ENCODE results near the gene TBC1D3B. TPM values are rescaled to one million over a fixed set of nuclear protein-coding genes. Genes with fewer than 3 reads are reported as not detected.

The TBC1D3B gene
- polyA plus RNA-seq, 1 donor from 2014 or later: 0.84 TPM

DNA sequence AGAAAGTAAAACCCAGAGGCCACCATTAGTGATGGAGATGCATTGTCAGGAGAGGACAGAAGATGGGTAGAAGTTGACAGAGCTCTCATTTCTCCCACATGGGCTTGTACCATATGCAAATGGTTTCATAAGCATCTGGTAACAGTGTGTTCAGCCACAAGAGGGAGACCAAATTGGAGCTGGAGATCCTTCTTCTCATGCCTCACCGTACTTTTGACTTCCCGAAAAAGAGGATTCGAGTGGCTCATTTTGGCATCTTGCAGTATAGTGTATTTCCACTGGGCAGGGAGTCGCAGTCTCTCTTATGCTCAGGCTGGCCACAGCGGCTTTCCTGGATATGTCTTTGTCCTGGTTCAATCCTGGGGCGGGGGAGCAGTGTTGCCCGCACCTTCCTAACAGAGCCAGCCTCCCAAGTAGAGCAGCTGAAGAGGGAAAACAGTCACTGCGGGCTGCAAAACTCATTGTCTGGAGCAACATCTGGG, 23.8 kb downstream of the TBC1D3B start:
- Mint-ChIP-seq H3K27ac (no peak overlapping the region), H3K4me1 (peaks cover 8 to 15% (median 13%) of the 10 kb centered on the region in 3 donors), H3K27me3 (peaks cover 33% of the 10 kb centered on the region), H3K4me3 (no peak overlapping the region), H3K36me3 (no peaks in the 10 kb centered on the region), H3K9me3 (no peaks in the 10 kb centered on the region)

DNA sequence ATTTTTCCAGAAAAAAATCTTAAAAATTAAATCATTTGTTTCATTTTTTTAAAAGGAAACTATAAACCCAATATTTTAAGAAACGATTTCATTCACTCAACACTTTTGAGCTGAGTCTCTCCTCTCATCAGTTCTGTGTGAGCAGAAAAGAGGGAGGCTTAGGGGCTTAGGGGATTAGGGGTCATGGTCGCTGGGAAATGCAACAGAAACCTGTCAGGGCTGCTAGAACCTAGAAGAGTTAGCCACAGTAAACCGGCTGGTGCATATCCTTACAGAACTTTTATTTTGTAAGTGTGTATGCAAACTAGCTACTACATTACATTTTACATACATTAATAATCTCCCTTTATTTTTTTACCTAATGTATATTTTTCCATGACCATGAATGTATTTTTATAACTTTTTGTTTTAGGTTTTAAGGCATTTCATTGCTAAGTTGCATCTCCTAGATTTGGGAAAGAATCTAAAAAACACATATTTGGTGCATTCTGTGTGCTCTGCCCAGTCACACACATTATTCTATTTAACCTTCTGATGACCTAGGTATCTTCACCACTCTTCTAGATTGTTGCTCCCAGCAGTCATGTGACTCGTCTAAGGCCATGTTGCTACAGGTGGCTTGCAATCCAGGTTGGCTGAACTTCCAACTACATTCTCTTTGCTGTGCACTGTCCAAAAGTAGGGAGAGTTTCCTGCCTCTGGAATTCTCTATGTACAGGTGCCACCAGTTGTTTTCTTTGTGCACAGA, 24.4 kb downstream of the TBC1D3B start:
- H3K27me3 Mint-ChIP-seq: peaks cover 33% of the 10 kb centered on the region
- no peak overlapping the region for H3K27ac Mint-ChIP-seq
- H3K9me3 Mint-ChIP-seq: no peaks in the 10 kb centered on the region

DNA sequence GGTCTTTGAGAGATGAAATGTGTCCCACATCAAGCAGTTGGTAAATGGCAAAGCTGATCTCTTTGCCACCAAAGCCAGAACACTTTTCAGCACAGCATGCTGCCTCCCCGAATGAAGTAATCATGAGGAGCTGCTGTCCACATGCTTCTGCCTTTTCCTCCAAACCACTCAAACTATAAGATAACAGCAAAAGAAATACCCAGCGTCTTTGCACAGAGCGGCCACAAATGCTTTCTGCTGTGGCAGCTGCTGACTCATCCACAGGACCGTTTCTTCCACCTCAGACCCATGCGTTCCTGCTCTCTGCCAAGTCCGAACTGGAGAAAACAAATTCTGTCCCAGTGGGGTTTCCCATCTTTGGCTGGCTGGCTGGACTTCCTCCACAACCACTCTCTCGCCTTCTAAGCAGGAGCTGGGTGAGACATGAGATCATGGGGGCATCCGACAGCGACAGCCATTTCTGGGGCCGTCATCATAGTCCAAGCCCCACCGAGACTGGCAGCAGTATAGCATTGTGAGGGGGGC, 27.1 kb downstream of the TBC1D3B start:
- H3K36me3 Mint-ChIP-seq: no peaks in the 10 kb centered on the region
- H3K27me3 Mint-ChIP-seq: peaks cover 29% of the 10 kb centered on the region
- H3K4me1 Mint-ChIP-seq: peaks cover 8 to 15% (median 13%) of the 10 kb centered on the region in 3 donors
- no peak overlapping the region for H3K27ac Mint-ChIP-seq
- no peak overlapping the region for H3K4me3 Mint-ChIP-seq
- no peaks in the 10 kb centered on the region for H3K9me3 Mint-ChIP-seq

More for the DNA sequence above, 24.4 kb downstream of the TBC1D3B start:
- Mint-ChIP-seq H3K36me3 (no peaks in the 10 kb centered on the region), H3K4me3 (no peak overlapping the region), H3K4me1 (peaks cover 8 to 15% (median 13%) of the 10 kb centered on the region in 3 donors)

DNA sequence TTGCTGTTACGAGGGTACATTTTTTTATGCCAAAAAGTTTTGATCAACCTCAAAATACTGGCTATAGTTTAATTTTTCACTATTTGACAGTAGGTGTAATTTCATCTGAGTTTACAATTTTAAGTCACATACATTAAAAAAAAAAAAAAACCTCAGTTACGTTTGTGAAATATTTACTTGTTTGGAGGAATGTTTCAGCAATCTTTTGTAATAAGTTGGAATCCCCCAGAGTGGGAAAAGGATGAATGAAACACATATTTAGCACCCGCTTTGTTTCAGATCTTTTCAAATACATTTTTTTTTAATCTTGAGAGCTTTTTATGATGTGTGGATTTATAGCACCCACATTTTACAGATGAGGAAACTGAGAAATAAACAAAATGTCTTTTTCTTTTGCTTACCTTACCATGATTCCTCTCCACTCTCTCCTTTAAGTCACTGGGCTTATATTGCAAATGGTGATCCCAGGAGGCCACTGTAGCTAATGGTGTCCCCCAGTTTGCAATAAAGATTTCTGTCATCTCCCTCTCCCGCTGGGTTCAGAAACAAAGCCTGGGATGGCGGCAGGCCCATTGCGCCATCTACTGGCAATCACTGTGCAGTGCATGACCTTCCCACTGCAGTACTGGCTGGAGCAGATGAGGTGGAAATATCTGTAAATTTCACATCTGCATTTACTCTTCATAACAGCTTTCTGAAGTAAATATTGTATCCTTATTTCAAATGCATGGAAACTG, 27.7 kb downstream of the TBC1D3B start:
- no peaks in the 10 kb centered on the region for H3K36me3 Mint-ChIP-seq
- H3K4me3 Mint-ChIP-seq: no peak overlapping the region
- peaks cover 22% of the 10 kb centered on the region for H3K27me3 Mint-ChIP-seq
- H3K27ac Mint-ChIP-seq: no peak overlapping the region
- peaks cover 1 to 9% (median 8%) of the 10 kb centered on the region in 3 donors for H3K4me1 Mint-ChIP-seq
- no peaks in the 10 kb centered on the region for H3K9me3 Mint-ChIP-seq

DNA sequence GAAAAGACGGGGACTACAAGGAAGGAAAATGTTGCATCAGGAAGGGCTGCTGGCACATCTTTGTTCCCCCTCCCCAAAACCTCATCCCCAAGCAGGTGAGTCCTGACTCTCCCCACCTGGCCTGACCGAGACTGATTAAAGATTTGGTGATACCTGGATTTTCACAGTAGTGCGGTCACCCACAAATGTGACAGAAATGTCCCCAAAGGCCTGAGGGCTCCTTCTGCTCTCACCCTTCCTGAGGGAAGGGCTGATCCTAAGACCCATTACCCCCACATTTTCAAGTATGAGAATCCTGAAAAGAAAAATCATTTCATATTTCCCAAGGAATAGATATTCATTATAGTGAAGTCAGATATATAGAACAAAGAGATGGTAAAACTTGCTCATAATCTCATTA, 28.8 kb downstream of the TBC1D3B start:
- Mint-ChIP-seq H3K4me1 (peaks cover 0 to 7% (median 5%) of the 10 kb centered on the region in 3 donors), H3K27ac (no peak overlapping the region), H3K36me3 (no peaks in the 10 kb centered on the region), H3K27me3 (peaks cover 17% of the 10 kb centered on the region), H3K4me3 (no peak overlapping the region), H3K9me3 (no peaks in the 10 kb centered on the region)

DNA sequence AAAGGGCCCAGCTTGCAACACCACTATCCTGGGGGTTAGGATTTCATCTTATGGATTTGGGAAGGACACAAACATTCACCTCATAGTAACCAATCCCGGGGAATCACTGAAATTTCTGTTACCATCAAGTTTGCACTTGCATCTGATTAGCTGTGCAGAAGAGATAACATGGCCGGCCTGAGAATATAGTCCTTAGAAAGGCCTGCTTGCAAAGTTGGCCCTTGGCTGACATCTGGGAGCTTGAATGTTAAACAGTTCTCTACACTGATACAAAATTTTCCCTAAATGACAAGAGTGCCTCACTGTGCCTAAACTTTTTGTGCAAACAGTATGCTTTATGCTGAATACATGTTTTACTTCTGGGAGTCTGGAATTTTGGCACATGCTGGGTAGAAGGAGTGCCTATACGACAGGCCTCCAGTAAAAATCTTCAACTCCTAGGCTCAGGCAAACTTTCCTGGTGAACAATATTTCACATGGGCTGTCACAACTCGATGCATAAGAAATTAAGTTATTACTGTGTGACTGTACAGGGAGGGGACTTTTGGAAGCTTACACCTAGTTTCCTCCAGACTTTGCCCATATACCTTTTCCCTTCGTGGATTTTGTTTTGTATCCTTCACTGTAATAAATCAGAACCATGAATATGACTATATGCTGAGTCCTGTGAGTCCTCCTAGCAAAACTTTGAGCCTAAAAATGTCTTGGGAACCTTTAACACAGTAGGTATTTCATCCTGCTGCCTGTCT, 31.3 kb downstream of the TBC1D3B start:
- peaks cover 0 to 7% (median 5%) of the 10 kb centered on the region in 3 donors for H3K4me1 Mint-ChIP-seq
- no peak overlapping the region for H3K4me3 Mint-ChIP-seq
- no peaks in the 10 kb centered on the region for H3K9me3 Mint-ChIP-seq
- no peaks in the 10 kb centered on the region for H3K36me3 Mint-ChIP-seq
- peaks cover 13% of the 10 kb centered on the region for H3K27me3 Mint-ChIP-seq
- no peak overlapping the region for H3K27ac Mint-ChIP-seq

DNA sequence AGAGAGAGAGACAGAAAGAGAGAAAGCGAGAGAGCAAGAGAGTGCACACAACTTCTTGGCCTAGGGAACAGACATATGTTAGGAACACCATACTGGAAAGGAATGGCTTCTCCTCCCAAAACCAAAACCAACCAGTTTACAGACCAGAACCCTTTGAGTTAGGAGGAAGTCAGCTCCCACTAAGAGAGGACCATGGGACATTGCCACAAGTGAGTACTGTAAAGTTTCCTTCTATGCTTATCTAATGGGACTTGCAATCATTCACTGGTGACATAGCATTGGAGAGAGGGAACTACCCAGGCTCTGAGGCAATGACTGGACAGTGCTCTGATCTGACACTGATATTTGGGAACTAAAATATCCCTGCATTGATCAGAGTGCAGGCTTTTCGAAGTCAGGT, 32.4 kb downstream of the TBC1D3B start:
- no peak overlapping the region for H3K27ac Mint-ChIP-seq
- no peaks in the 10 kb centered on the region for H3K9me3 Mint-ChIP-seq
- peaks cover 0 to 5% (median 5%) of the 10 kb centered on the region in 3 donors for H3K4me1 Mint-ChIP-seq
- peaks cover 7% of the 10 kb centered on the region for H3K27me3 Mint-ChIP-seq
- H3K4me3 Mint-ChIP-seq: no peak overlapping the region
- no peaks in the 10 kb centered on the region for H3K36me3 Mint-ChIP-seq

DNA sequence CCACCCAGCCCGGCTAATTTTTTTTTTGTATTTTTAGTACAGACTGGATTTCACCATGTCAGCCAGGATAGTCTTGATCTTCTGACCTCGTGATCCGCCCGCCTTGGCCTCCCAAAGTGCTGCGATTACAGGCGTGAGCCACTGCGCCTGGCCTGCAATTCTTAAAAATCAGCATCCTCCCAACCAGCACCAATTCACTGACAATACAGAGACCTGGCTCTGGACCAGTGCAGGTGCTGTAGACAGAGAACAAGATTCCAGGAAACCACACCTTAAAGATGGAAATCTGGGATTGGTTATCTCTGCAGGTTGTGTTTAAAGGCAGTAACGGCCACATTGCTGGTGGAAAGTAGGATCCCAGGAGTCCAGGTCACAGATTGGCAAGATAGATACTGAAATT, 33.6 kb downstream of the TBC1D3B start:
- Mint-ChIP-seq H3K27ac (no peak overlapping the region), H3K27me3 (peaks cover 3% of the 10 kb centered on the region), H3K36me3 (peaks cover 4% of the 10 kb centered on the region), H3K4me3 (no peak overlapping the region), H3K4me1 (peaks cover 0 to 4% (median 0%) of the 10 kb centered on the region in 3 donors), H3K9me3 (peaks cover 0 to 1% (median 0%) of the 10 kb centered on the region in 3 donors)

DNA sequence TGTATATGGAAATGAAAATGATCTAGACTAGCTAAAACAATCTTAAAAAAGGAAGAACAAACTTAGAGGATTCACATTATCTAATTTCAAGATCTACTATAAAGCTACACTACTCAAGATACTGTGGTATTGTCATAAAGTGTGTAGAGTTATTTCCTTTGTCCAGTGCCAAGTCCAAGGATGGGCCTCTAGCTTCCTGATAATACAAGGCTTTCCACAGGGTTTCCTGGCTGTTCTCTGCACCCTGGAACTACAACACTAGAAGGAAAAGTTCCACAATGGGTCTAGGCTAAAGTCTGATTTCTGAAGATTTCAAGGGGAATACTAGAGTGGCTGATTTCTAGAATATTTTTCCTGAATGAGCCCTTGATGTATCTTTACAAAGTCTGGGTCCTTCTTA, 34.2 kb downstream of the TBC1D3B start:
- Mint-ChIP-seq H3K36me3 (peaks cover 4% of the 10 kb centered on the region), H3K9me3 (peaks cover 0 to 1% (median 0%) of the 10 kb centered on the region in 3 donors), H3K27me3 (peaks cover 3% of the 10 kb centered on the region), H3K4me3 (no peak overlapping the region), H3K4me1 (peaks cover 0 to 4% (median under 1%) of the 10 kb centered on the region in 3 donors), H3K27ac (no peak overlapping the region)

DNA sequence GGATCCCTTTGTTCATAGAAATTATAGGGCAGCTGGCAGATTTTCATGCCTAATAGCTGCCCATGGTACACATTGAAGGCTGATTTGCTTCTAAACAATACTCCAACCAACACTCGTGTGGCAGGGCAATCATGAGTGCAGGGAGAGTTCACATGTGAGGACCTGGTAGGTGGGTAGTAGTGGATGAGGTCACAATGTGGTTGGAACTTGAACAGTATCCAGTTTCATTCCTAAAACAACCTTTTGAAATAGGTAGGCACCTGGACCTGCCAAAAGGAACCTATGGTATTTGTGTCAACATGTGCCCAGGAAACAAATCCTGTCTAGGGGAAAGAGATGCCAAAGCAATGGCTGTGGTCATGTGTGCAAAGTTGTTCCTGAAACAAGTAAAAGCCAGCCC, 40.0 kb downstream of the TBC1D3B start:
- Mint-ChIP-seq H3K4me3 (peak overlapping the region in 2 of 4 donors; percentile 37 to 66), H3K27ac (peak overlapping the region in 1 of 3 donors; percentile 18), H3K27me3 (peaks cover 13% of the 10 kb centered on the region), H3K36me3 (peaks cover 4% of the 10 kb centered on the region), H3K9me3 (peaks cover 0 to 1% (median 0%) of the 10 kb centered on the region in 3 donors), H3K4me1 (peaks cover 36 to 46% (median 40%) of the 10 kb centered on the region in 3 donors)

DNA sequence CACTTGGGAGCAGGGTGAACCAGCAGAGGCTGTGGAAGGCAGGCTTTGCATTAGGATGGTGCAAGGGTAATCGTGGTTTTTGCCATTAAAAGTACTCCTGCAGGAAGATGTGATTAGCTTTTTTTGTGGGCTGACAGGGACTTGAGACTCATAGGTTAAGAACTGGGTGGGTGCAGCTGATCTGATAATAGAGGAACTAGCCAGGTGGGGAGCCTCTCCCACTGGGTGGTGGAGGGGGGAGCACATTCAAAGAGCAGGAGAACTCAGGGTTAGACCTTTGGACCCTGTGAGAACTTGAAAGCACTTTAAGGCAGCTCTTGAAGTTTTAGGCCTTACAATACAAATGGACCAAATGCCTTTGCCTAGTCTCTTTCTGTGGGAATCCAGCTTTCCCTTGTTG, 40.4 kb downstream of the TBC1D3B start:
- Mint-ChIP-seq H3K27ac (peak overlapping the region in 1 of 3 donors; percentile 18), H3K27me3 (peaks cover 13% of the 10 kb centered on the region), H3K4me3 (peak overlapping the region in 2 of 4 donors; percentile 37 to 66), H3K4me1 (peaks cover 37 to 48% (median 41%) of the 10 kb centered on the region in 3 donors), H3K36me3 (peaks cover 4% of the 10 kb centered on the region), H3K9me3 (peaks cover 0 to 1% (median 0%) of the 10 kb centered on the region in 3 donors)

DNA sequence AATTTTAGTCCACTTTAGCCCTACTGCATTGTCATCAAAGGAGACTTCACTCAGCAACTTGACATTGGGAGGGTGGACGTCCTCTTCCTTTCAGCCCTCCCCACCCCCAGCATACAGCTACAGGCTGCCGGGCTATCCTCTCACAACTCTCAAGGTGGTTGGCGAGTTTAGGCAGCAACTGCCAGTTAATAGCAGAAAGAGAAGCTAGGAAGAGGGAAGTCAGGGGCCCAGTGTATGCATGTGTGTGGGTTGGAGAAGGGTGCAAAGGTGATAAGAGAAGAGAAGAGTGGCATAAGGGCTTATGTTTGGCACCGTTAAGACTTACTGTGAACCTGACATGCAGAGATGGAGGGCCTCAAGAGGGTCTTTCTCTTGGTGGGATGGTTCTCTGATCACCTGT, 41.0 kb downstream of the TBC1D3B start:
- Mint-ChIP-seq H3K9me3 (peaks cover 0 to 1% (median 0%) of the 10 kb centered on the region in 3 donors), H3K4me1 (peaks cover 37 to 48% (median 41%) of the 10 kb centered on the region in 3 donors), H3K27ac (no peak overlapping the region), H3K36me3 (peaks cover 4% of the 10 kb centered on the region), H3K4me3 (peak overlapping the region in 2 of 4 donors; percentile 0 to 66), H3K27me3 (peaks cover 14% of the 10 kb centered on the region)

DNA sequence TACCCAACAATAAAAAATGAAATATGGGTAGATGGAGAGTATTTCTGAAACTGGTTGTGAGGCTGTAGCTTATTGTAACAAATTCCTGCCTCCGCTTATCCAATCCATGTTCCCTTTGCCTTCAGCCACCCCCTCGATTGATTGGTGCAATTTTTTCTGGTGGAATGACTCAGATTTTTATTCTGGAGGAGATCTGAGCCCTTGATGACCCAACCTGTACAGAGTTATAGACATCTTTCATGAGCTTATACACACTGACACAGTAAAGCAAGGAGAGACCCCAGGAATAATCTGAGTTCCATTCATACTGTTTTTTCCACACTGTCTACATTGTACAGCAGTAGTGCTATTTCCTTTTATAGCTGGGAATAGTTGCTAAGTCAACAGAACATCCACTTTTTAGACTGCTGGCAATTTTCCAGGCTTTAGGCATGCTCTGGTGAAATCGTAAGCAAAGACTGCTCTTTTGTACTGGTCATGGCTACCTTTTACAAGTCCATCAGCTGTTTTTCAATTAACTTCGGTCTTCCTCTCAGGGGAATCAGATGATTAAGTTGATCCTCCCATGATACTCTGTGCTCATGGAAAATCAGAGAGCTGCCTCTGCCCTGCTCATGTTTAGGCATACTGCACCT, 42.7 kb downstream of the TBC1D3B start:
- Mint-ChIP-seq H3K27ac (peak overlapping the region in 1 of 3 donors; percentile 1), H3K4me1 (peaks cover 51 to 63% (median 57%) of the 10 kb centered on the region in 3 donors), H3K4me3 (peak overlapping the region in 1 of 4 donors; percentile 61), H3K36me3 (peaks cover 4% of the 10 kb centered on the region), H3K9me3 (peaks cover 0 to 1% (median 0%) of the 10 kb centered on the region in 3 donors), H3K27me3 (peaks cover 21% of the 10 kb centered on the region)

DNA sequence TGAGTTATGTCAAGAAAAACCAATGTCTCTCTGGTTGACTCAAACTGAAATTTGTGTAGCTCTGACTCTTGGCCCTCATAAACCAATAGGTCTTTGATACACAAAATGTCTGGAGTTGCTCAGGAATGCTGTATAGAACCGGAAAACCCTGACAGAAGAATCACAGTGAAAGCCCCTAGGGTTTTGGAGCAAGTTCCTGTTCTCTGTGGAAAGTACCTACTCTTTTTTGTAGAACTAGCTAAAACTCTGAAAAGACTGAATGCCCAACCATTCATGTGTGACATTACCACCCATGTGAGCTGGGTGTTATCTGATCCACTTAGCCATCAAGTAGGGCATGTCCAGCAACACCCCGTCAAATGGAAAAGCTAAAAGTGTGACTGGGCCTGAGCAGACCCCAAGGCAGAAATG, 44.0 kb downstream of the TBC1D3B start:
- H3K9me3 Mint-ChIP-seq: no peaks in the 10 kb centered on the region
- H3K36me3 Mint-ChIP-seq: no peaks in the 10 kb centered on the region
- peaks cover 60 to 76% (median 68%) of the 10 kb centered on the region in 3 donors for H3K4me1 Mint-ChIP-seq
- H3K27me3 Mint-ChIP-seq: peaks cover 22% of the 10 kb centered on the region
- peak overlapping the region in 2 of 4 donors; percentile 34 to 61 for H3K4me3 Mint-ChIP-seq
- no peak overlapping the region for H3K27ac Mint-ChIP-seq

Data from IgD-negative memory B cell (primary cell).